ENCODE measurements around the gene CSAD.
A peak's percentile ranks its signal among the peaks of the same experiment; 100 is the strongest.
"Not testable (repeated sequence)": the region's sequence is repeated elsewhere in the genome, so short reads cannot be mapped to it uniquely, and the experiment has no call there.

The CSAD gene

GRCh38 chr12:53179687-53180219, 972 bp downstream of the CSAD start:
- no peak for DNase-seq (ENCODE audit: low read depth)

DNA sequence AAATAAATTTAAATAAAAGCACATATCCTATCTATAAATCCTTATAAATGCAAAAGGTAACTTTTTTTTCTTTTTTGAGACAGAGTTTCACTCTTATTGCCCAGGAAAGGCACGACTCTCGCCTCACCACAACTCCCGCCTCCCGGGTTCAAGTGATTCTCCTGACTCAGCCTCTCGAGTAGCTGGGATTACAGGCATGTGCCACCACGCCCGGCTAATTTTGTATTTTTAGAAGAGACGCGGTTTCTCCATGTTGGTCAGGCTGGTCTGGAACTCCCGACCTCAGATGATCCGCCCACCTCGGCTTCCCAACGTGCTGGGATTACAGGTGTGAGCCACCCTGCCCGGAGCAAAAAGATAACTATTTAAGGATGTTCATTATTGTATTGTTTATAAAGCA, 1.9 kb downstream of the CSAD start:
- not testable (repeated sequence) for DNase-seq (ENCODE audit: low read depth)

GRCh38 chr12:53177447-53177846, 3.3 kb downstream of the CSAD start:
- not testable (repeated sequence) for DNase-seq (ENCODE audit: low read depth)

GRCh38 chr12:53176750-53177149, 4.0 kb downstream of the CSAD start:
- DNase-seq (ENCODE audit: low read depth), result no peak

GRCh38 chr12:53174881-53175491, 5.7 kb downstream of the CSAD start:
- peak; percentile 71 for DNase-seq (ENCODE audit: low read depth)

DNA sequence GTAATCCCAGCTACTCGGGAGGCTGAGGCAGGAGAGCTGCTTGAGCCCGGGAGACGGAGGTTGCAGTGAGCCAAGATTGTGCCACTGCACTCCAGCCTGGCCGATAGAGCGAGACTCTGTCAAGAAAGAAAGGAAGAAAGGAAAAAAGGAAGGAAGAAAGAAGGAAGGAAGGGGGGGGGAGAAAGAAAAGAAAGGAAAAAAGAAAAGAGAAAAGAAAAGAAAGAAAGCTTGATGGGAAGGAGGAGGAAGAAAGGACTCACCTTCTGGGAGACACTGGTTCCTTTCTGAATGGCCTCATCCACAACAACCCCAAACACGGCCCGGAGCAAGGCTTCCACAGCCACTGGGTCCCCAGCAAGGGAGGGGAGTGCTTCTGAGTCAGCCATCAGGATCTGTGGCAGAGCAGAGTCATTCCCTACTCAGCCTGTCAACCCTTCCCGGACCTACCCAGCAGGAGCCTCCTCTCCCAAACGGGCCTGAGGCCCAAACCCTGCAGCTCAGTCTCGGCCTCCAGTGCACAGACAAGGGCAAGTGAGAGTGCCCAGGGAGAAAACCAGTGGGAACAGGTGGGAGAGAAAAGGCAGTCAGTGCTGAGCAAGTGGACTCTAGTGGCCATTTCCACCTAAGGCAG, 7.5 kb downstream of the CSAD start:
- peak; percentile 77 for DNase-seq (ENCODE audit: low read depth)

- peak; percentile 78 for DNase-seq (ENCODE audit: low read depth)
Observed at GRCh38 chr12:53172352-53172751, 8.4 kb downstream of the CSAD start.

DNA sequence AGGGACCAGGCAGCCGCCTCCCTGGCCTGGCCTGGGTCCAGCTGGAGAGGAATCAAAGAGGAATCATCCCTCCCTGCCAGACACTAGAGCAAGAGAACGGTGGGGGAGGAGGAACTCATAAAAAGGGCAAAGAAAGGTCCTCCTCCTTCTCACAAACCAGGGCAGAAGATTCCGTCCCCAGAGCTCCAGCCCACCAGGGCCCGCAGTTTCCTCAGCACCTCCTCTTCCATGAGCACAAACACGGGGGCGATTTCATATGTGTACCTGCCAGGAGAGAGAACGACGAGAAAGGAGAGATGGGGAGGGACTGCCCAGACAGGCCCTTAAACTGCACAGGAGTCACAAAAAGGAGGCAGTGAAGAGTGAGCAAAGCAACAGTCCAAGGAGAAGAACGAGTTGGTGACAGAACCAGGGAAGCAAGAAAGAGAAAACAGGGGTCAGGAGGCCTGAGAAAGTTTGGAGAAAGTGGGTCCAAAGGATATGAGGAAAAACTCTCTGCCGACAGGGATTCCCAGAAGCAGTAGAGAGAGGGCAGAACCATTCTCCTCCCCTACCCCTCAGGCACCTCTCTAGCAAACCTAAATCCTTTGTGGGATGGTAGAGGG, 8.9 kb downstream of the CSAD start:
- peak; percentile 52 for DNase-seq (ENCODE audit: low read depth)

GRCh38 chr12:53170876-53171724, 9.6 kb downstream of the CSAD start:
- DNase-seq (ENCODE audit: low read depth), result peak; percentile 35

DNA sequence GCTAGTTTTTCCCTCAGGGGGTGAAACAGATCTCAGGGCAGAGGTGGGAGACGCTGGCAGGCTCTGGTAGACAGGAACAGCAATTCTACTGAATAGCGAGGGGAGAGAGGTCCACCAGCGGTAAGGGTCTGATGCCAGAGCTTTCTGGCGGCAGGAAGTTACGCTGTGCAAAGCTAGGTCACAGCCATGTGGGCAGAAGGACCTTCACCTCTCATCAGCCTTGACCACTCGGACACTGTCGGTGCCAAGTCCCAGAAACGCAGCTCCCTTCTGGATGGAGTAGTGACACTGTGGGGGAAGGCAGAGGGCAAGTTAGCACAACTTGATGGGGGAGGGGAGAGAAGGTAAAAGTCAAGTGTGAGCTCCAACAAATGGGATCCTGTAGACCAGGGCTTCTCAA, 10.5 kb downstream of the CSAD start:
- DNase-seq (ENCODE audit: low read depth), result no peak

DNA sequence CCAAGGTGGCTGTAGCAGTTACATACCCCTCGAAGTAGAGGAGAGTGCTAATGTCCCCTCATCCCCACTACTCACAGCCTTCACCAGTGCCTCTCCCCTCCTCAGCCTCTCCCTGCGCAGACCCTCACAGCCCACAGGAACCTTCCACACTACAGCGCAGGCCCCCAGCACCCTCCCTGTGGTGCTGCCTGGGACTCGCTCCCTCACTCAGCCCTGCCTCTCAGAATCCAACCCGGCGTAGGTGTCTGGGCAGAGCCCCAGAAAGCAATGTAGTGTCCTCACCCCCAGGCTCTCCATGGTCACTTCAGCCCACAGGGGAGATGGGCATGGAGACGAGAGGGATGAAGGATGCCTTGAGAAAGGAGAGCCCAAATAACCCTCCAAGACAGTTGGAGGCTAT, 11.1 kb downstream of the CSAD start:
- DNase-seq (ENCODE audit: low read depth), result no peak

DNA sequence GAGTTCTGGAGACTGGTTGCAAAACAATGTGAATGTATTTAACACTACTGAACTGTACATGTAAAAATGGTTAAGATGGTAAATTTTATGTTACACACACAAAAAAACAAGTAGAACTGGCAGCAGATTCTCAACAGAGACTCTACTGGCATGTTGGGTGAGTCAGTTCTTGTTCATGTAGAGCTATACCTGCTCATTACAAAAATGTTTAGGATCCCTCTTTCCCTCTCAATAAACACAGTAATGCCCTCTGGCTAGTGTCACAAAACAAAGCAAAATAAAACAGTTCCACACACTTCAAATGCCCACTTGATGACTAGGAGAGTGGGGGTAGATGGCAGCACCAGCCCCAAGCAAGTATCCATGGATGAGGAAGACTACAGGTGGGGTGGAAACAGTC, 13.9 kb downstream of the CSAD start:
- no peak for DNase-seq (ENCODE audit: low read depth)

GRCh38 chr12:53163008-53163407, 17.7 kb downstream of the CSAD start:
- not testable (repeated sequence) for DNase-seq (ENCODE audit: low read depth)

- no peak for DNase-seq (ENCODE audit: low read depth)
Observed at GRCh38 chr12:53161119-53161911, 19.4 kb downstream of the CSAD start.

GRCh38 chr12:53160673-53161072, 20.1 kb downstream of the CSAD start:
- no peak for DNase-seq (ENCODE audit: low read depth)

GRCh38 chr12:53160000-53160399, 20.7 kb downstream of the CSAD start:
- DNase-seq (ENCODE audit: low read depth), result no peak

DNA sequence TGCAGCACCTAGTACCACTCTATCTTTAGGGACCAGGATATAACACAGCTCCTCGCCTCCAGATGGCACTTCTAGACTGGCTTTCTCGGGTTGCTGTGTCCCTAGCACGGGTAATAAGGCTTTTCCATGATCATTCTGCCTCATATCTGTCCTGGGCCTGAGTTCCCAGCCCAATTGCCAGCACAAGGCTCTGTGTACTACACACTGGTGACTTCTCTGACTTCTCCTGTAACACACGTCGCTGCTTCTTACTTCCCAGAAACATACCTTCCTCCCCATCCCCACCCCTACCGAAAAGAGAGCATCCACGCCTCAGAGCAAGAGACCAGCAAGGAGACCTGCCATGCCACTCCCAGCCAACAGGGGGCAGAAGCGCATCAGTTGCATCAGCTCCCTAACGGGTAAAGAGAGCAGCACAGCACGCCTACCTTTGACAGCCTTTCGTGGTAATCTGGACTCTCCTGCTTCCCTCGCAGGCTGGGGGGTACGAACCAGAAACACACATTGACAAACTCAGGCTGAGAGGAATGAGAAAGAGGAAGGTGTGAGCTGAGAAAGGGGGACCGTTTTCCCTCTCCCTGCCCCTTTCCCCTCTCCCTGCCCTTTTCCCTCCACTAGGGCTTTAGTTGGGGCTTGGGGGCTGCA, 21.4 kb downstream of the CSAD start:
- peak; percentile 81 for DNase-seq (ENCODE audit: low read depth)

- DNase-seq (ENCODE audit: low read depth), result no peak
Observed at GRCh38 chr12:53152390-53152789, 28.3 kb downstream of the CSAD start.

- DNase-seq (ENCODE audit: low read depth), result no peak
Observed at GRCh38 chr12:53151039-53151438, 29.7 kb downstream of the CSAD start.

GRCh38 chr12:53147653-53148052, 33.1 kb downstream of the CSAD start:
- no peak for DNase-seq (ENCODE audit: low read depth)

DNA sequence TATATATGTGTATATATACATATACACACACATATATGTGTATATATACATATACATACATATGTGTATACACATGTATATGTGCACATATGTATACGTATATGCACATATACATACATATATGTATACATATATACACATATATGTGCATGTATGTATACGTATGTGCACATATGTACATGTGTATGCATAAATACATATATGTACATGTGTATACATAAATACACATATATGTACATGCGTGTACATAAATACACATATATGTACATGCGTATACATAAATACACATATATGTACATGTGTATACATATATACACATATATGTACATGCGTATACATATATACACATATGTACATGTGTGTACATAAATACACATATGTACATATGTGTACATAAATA, 33.5 kb downstream of the CSAD start:
- DNase-seq (ENCODE audit: low read depth), result no peak
